Dermis lymphatic vessel endothelial cell (primary cell): ENCODE measurements around the gene ISCA2. TPM values are rescaled to one million over a fixed set of nuclear protein-coding genes. Genes with fewer than 3 reads are reported as not detected.

Source experiments
- total RNA-seq: library from RNA; depleted of rRNA; stranded (reverse); fragments of >200 nt; gene quantifications from 2 replicates; pipeline ENCODE4 v1.2.1, GENCODE V29; 2014

Gene ISCA2, protein sequence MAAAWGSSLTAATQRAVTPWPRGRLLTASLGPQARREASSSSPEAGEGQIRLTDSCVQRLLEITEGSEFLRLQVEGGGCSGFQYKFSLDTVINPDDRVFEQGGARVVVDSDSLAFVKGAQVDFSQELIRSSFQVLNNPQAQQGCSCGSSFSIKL
- total RNA-seq = 9.4 and 11.1 TPM in 2 replicates

DNA sequence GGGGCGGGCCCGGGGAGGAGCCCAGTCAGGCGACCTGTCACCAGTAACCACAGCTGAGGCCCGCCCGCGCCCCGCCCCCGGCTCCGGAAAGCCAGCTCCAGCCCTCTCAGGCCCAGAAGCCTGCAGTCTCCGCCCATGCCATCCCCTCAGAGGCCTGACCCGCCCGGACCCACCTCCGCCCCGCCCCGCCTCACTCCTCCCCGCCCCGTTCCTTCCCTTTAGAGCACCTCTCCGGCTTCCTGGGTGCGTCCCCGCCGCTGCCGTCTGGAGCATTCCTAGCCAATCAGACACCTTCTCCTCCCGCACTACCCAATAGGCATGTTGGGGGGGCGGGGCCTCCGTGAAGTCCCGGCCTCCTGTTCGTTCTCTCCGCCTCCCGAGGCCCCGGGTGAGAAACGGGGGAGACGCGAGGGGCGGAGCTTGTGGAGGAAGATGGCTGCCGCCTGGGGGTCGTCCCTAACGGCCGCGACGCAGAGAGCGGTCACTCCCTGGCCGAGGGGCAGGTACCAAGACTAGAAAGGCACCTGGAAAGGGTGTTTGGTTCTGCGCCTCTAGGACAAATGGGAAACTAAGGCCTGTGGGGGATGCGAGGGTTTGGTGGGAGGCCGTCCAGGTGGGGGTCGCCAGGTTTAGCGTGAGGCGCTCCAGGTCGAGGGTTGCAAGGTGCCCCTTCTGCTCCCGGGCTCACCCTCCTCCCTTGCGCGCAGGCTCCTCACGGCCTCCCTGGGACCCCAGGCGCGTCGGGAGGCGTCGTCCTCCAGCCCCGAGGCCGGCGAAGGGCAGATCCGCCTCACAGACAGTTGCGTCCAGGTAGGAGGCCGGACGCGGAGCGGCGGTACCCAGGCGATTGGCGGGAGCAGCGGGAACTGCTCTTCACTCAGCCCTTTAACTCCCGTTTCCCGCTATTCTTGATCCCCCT lies at the start of gene ISCA2:
ISCA2 (plus strand) TSS at position 423 of the 919 bp plus-strand sequence; CDS start at position 433, 10 bp downstream.

DNA sequence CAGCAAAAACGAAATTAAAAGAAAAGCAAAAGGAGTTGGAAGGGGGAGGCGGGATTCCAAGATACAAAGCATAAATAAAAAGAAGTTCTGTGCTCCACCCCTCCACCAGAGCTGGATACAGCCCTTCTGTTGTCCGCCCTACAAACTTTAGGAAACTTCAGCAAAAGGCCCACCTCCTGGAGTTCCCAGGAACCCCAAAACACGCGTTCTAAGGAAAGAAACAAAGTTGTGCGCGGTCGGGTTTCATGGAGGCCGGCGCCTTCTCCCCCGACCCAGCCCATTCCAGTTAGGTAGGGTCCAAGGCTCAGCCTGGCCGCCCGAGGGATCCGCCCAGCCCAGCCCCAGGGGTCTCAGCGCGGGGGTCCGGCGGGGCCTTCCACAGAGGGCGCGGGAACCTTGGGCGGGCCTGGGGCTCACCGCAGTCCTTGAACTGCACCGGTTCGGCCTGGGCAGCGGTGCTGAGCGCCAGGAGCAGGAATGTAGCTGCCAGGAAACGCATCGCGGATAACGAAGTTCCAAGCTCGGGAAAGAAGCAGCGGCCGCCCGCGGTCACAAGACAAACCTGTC lies 706 bp upstream of the ISCA2 start, which contains the start of gene NPC2:
NPC2 (minus strand) TSS at position 530 of the 567 bp plus-strand sequence; CDS start at position 499, 31 bp downstream.

Other genes starting within 250 kb of the ISCA2 start
- gene ABCD4, start 190.8 kb upstream of the ISCA2 start, total RNA-seq = 33.7 and 35.8 TPM in 2 replicates
- gene VRTN, start 145.3 kb upstream of the ISCA2 start, total RNA-seq = not detected in 2 replicates
- not detected in 2 replicates for gene SYNDIG1L, start 67.6 kb upstream of the ISCA2 start, total RNA-seq
- 160 and 185 TPM in 2 replicates for gene NPC2, start 460 bp upstream of the ISCA2 start, total RNA-seq
- gene LTBP2, start 118.5 kb downstream of the ISCA2 start, total RNA-seq = 5.0 and 5.1 TPM in 2 replicates
- gene AREL1, start 219.3 kb downstream of the ISCA2 start, total RNA-seq = 20.2 and 21.5 TPM in 2 replicates
- 11.4 and 19.6 TPM in 2 replicates for gene FCF1, start 219.4 kb downstream of the ISCA2 start, total RNA-seq